Measurements from ENCODE around the gene SPANXC.
"Not testable (repeated sequence)": the region's sequence is repeated elsewhere in the genome, so short reads cannot be mapped to it uniquely, and the experiment has no call there.

GRCh38 chrX:141242417-141242816 lies at the start of gene SPANXC:
- not testable (repeated sequence) for TF ChIP-seq POLR2AphosphoS5 (IDR thresholded peaks at IDR 0.05; ENCODE audit: low read depth); CTCF (IDR thresholded peaks at IDR 0.05; ENCODE audit: insufficient read depth, low read length)
